GM12878 (cell line): ENCODE data around the gene PIGN. TPM values are rescaled to one million over a fixed set of nuclear protein-coding genes. Genes with fewer than 3 reads are reported as not detected.

ENCODE experiments used
- ATF2 ChIP-seq: IDR thresholded peaks from 2 replicates; pipeline ENCODE4 v1.6.1; 2012; ENCODE audit warnings: low read length, inconsistent platforms
- BACH1 ChIP-seq: fragments of 450-650 bp; IDR thresholded peaks from 2 replicates; pipeline ENCODE4 v1.6.1; 2017; ENCODE audit warnings: mild to moderate bottlenecking, borderline replicate concordance
- FOXK2 ChIP-seq: fragments of 450-650 bp; IDR thresholded peaks from 2 replicates; pipeline ENCODE4 v1.6.1; 2017; ENCODE audit warnings: mild to moderate bottlenecking, moderate library complexity
- MAX ChIP-seq: IDR thresholded peaks from 2 replicates; pipeline ENCODE4 v1.6.1; 2012; ENCODE audit warnings: low read depth, low read length, improper control_type of control experiment
- MEF2B ChIP-seq: fragments of 450-650 bp; IDR thresholded peaks from 2 replicates; pipeline ENCODE4 v1.6.1; 2018; ENCODE audit warnings: mild to moderate bottlenecking, moderate library complexity; ENCODE audit not compliant: partially characterized antibody, poor library complexity, severe bottlenecking
- NRF1 ChIP-seq: conservative IDR thresholded peaks from 2 replicates; pipeline ENCODE4 v1.6.1; 2011; ENCODE audit warnings: mild to moderate bottlenecking, low read depth, low read length, improper control_type of control experiment
- PRDM15 ChIP-seq: fragments of 450-650 bp; formaldehyde crosslinking; IDR thresholded peaks from 2 replicates; pipeline ENCODE4 v1.4.0; 2020; ENCODE audit warnings: mild to moderate bottlenecking, moderate library complexity
- RB1 ChIP-seq: fragments of 450-650 bp; formaldehyde crosslinking; IDR thresholded peaks from 2 replicates; pipeline ENCODE4 v1.6.1; 2017; ENCODE audit warnings: mild to moderate bottlenecking, borderline replicate concordance
- RFX5 ChIP-seq: IDR thresholded peaks from 2 replicates; pipeline ENCODE4 v1.6.1; 2011; ENCODE audit warnings: low read depth, low read length, improper control_type of control experiment
- SMARCA5 ChIP-seq: fragments of 450-650 bp; IDR thresholded peaks from 2 replicates; pipeline ENCODE4 v1.6.1; 2017; ENCODE audit warnings: mild to moderate bottlenecking
- WRNIP1 ChIP-seq: IDR thresholded peaks from 2 replicates; pipeline ENCODE4 v1.6.1; 2011; ENCODE audit warnings: low read depth, low read length, improper control_type of control experiment, borderline replicate concordance
- ZBTB4 ChIP-seq: fragments of 450-650 bp; formaldehyde crosslinking; IDR thresholded peaks from 2 replicates; pipeline ENCODE4 v1.4.0; 2022; ENCODE audit warnings: mild to moderate bottlenecking, moderate library complexity
- ZNF207 ChIP-seq: fragments of 450-650 bp; IDR thresholded peaks from 2 replicates; pipeline ENCODE4 v1.6.1; 2014; ENCODE audit warnings: antibody characterized with exemption, mild to moderate bottlenecking, borderline replicate concordance
- ZNF274 ChIP-seq: IDR thresholded peaks from one replicate; pipeline ENCODE4 v1.8.0; 2011; ENCODE audit not compliant: insufficient read length, insufficient read depth
- ZNF687 ChIP-seq: fragments of 450-650 bp; IDR thresholded peaks from 2 replicates; pipeline ENCODE4 v1.6.1; 2017; ENCODE audit warnings: mild to moderate bottlenecking, moderate library complexity
- polyA plus RNA-seq, 11 experiments: library from polyadenylated mRNA; depleted of rRNA in 4 of 11; unstranded in 6 of 11; stranded (reverse) in 5 of 11; fragments of >200 nt; fragmentation: Nextera tagmentation in 4 of 11; fragmentation: Illumina TruSeq in 1 of 11; extraction: Ambion mirVana in 4 of 11; extraction: Trizol in 1 of 11; gene quantifications; 1 replicate in 1 of 11; 2 replicates in 10 of 11; pipeline versions ENCODE4 v1.2.1 to v1.2.3, GENCODE V29; 2011 to 2016; ENCODE audit warnings: inconsistent platforms in 2 of 11, missing spikeins in 2 of 11, low read depth in 1 of 11
- total RNA-seq, 4 experiments: library from RNA; depleted of rRNA in 3 of 4; stranded (reverse); fragments of >200 nt in 3 of 4; fragmentation: Illumina TruSeq in 1 of 4; extraction: Trizol in 1 of 4; gene quantifications; 2 replicates each; pipeline versions ENCODE4 v1.2.1 to v1.2.3, GENCODE V29; 2013 to 2021

Gene PIGN
- total and polyA plus RNA-seq, 10 of the 15 experiments (the other 5 are each of a cell fraction or from before 2014, with no cell fraction given), result 6.9 to 25.4 (median 18.7) TPM

- TF ChIP-seq ZNF687, result no peak
- peak; percentile 68 for TF ChIP-seq MEF2B
- TF ChIP-seq ZBTB4 (CRISPR knock-in tag), result no peak
- no peak for TF ChIP-seq WRNIP1
- TF ChIP-seq SMARCA5, result no peak; the same call in 1 of the 2 replicates
- TF ChIP-seq RFX5, result no peak
- 0 out of 2 replicates have a peak, but pooled peaks have one; percentile 22 for TF ChIP-seq ZNF207
- TF ChIP-seq ZNF274, result no peak
- TF ChIP-seq MAX, result no peak
- no peak for TF ChIP-seq ATF2
- TF ChIP-seq FOXK2, result no peak
- no peak for TF ChIP-seq NRF1
- TF ChIP-seq RB1, result no peak
- TF ChIP-seq PRDM15 (CRISPR knock-in tag), result no peak
- TF ChIP-seq BACH1, result 0 out of 2 replicates have a peak, but pooled peaks have one; percentile 30
Measured at GRCh38 chr18:62187543-62188510, 971 bp upstream of the PIGN start (continued).
